ENCODE data around the gene SRBD1.

The SRBD1 gene

GRCh38 chr2:45406621-45407020 lies 204.4 kb downstream of the SRBD1 start:
- H3K36me3 ChIP-seq (ENCODE audit: control insufficient read depth in 1 of 2, insufficient read depth in 2 of 2, low read length in 2 of 2) = peaks cover 0 to 9% of the 10 kb centered on the region in 2 donors
- H3K4me3 ChIP-seq (ENCODE audit: low read depth in 1 of 2, low read length in 2 of 2) = no peak overlapping the region
- H3K9me3 ChIP-seq (ENCODE audit: control insufficient read depth in 1 of 2, low read length in 2 of 2) = no peaks in the 10 kb centered on the region
- H3K27me3 ChIP-seq (ENCODE audit: control insufficient read depth in 1 of 2, insufficient read depth in 2 of 2, low read length in 2 of 2) = no peaks in the 10 kb centered on the region
- no peak overlapping the region for H3K9ac ChIP-seq (ENCODE audit: low read depth in 1 of 2, low read length in 2 of 2)
- no peak overlapping the region for H3K27ac ChIP-seq (ENCODE audit: low read depth, low read length)
- H3K4me1 ChIP-seq (ENCODE audit: control insufficient read depth in 1 of 2, insufficient read depth in 2 of 2, low read length in 2 of 2) = no peaks in the 10 kb centered on the region

GRCh38 chr2:45404807-45405297 lies 206.2 kb downstream of the SRBD1 start:
- no peak overlapping the region for H3K9ac ChIP-seq (ENCODE audit: low read depth in 1 of 2, low read length in 2 of 2)
- H3K4me3 ChIP-seq (ENCODE audit: low read depth in 1 of 2, low read length in 2 of 2) = no peak overlapping the region
- no peaks in the 10 kb centered on the region for H3K27me3 ChIP-seq (ENCODE audit: control insufficient read depth in 1 of 2, insufficient read depth in 2 of 2, low read length in 2 of 2)
- H3K4me1 ChIP-seq (ENCODE audit: control insufficient read depth in 1 of 2, insufficient read depth in 2 of 2, low read length in 2 of 2) = no peaks in the 10 kb centered on the region
- no peaks in the 10 kb centered on the region for H3K9me3 ChIP-seq (ENCODE audit: control insufficient read depth in 1 of 2, low read length in 2 of 2)
- H3K27ac ChIP-seq (ENCODE audit: low read depth, low read length) = no peak overlapping the region
- H3K36me3 ChIP-seq (ENCODE audit: control insufficient read depth in 1 of 2, insufficient read depth in 2 of 2, low read length in 2 of 2) = no peaks in the 10 kb centered on the region

DNA sequence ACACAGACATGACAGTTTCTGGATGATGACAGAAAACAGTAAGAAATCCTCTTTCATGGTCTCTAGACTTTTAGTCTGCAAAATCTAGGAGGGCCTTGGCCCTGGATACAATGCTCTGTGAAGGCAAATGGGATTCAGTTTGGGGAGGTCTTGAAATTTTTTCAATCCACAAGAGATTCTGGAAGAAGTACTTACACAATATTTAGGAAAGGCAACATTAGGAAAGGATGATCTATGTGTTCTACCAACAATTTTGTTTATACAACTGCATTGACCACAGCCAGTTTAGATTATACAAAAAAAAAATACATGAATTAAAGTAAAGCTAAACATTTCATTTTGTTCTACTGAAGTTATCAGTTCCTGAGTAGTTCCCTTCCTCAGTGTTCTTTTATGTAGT lies 208.0 kb downstream of the SRBD1 start:
- Histone ChIP-seq H3K9ac (ENCODE audit: low read depth in 1 of 2, low read length in 2 of 2) (no peak overlapping the region), H3K9me3 (ENCODE audit: control insufficient read depth in 1 of 2, low read length in 2 of 2) (no peaks in the 10 kb centered on the region), H3K4me1 (ENCODE audit: control insufficient read depth in 1 of 2, insufficient read depth in 2 of 2, low read length in 2 of 2) (no peaks in the 10 kb centered on the region), H3K27ac (ENCODE audit: low read depth, low read length) (no peak overlapping the region), H3K27me3 (ENCODE audit: control insufficient read depth in 1 of 2, insufficient read depth in 2 of 2, low read length in 2 of 2) (no peaks in the 10 kb centered on the region), H3K36me3 (ENCODE audit: control insufficient read depth in 1 of 2, insufficient read depth in 2 of 2, low read length in 2 of 2) (no peaks in the 10 kb centered on the region), H3K4me3 (ENCODE audit: low read depth in 1 of 2, low read length in 2 of 2) (no peak overlapping the region)

DNA sequence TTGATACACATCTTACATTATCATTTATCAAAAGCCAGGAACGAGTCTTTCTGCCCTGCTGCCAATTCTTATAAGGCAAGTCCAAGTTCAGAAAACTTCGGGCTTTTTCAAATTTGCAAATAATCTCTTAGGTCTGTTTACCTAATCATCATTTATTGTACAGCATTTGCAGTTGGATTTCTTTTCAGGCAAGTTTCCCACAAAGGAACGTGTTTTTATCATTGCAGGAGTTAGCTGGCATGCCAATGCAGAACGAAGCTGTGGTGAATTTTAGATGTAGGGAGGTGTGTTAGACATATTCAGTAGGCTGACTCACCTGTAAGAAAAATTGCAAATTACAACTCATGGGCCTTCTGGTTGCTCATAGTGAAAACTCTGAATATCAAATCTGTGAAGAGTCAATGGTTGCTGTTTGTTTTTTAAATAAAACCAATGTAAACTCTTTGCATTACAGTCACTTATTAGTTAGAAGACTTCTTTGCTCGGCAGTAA lies 209.6 kb downstream of the SRBD1 start:
- no peaks in the 10 kb centered on the region for H3K36me3 ChIP-seq (ENCODE audit: control insufficient read depth in 1 of 2, insufficient read depth in 2 of 2, low read length in 2 of 2)
- no peak overlapping the region for H3K27ac ChIP-seq (ENCODE audit: low read depth, low read length)
- no peaks in the 10 kb centered on the region for H3K9me3 ChIP-seq (ENCODE audit: control insufficient read depth in 1 of 2, low read length in 2 of 2)
- H3K4me3 ChIP-seq (ENCODE audit: low read depth in 1 of 2, low read length in 2 of 2) = no peak overlapping the region
- H3K4me1 ChIP-seq (ENCODE audit: control insufficient read depth in 1 of 2, insufficient read depth in 2 of 2, low read length in 2 of 2) = no peaks in the 10 kb centered on the region
- H3K27me3 ChIP-seq (ENCODE audit: control insufficient read depth in 1 of 2, insufficient read depth in 2 of 2, low read length in 2 of 2) = no peaks in the 10 kb centered on the region
- no peak overlapping the region for H3K9ac ChIP-seq (ENCODE audit: low read depth in 1 of 2, low read length in 2 of 2)

DNA sequence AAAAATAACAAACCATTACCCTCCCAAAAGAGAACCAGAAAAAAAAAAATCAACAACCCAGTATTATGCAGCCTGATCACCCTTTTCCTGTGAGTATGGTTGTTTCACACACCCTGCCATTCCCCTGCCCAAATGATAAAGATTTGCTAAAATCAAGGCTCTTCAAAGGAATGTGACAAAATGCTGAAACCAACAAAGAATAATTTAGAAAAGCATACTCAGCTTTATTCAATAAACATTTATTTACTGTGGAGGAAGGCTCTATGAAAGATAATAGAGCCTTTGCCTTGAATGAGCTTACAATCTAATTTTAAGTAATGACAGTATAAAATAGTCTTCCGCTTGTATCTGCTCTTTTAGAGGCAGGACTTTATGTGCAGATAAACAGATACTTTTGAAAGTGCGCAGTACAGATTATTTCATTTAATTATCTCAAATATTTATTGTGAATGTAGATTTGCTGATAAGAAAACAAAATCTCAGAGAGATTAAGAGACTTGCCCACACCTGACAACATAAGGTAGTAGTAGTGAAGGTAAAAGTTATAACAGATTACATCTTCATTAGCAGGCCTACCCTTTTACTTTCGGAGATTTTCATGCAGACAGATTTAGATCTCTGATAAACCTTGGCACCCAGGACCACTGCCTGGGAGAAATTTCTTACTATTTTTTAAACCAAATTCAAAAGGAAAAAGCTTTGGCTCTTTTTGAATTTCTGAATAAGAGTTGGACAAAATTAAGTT lies 211.9 kb downstream of the SRBD1 start:
- Histone ChIP-seq H3K4me3 (ENCODE audit: low read depth in 1 of 2, low read length in 2 of 2) (no peak overlapping the region), H3K27ac (ENCODE audit: low read depth, low read length) (no peak overlapping the region), H3K36me3 (ENCODE audit: control insufficient read depth in 1 of 2, insufficient read depth in 2 of 2, low read length in 2 of 2) (peaks cover 0 to 3% of the 10 kb centered on the region in 2 donors), H3K9ac (ENCODE audit: low read depth in 1 of 2, low read length in 2 of 2) (no peak overlapping the region), H3K9me3 (ENCODE audit: control insufficient read depth in 1 of 2, low read length in 2 of 2) (no peaks in the 10 kb centered on the region), H3K4me1 (ENCODE audit: control insufficient read depth in 1 of 2, insufficient read depth in 2 of 2, low read length in 2 of 2) (no peaks in the 10 kb centered on the region), H3K27me3 (ENCODE audit: control insufficient read depth in 1 of 2, insufficient read depth in 2 of 2, low read length in 2 of 2) (no peaks in the 10 kb centered on the region)

- Histone ChIP-seq H3K36me3 (ENCODE audit: control insufficient read depth in 1 of 2, insufficient read depth in 2 of 2, low read length in 2 of 2) (peaks cover 0 to 9% of the 10 kb centered on the region in 2 donors), H3K4me3 (ENCODE audit: low read depth in 1 of 2, low read length in 2 of 2) (no peak overlapping the region), H3K4me1 (ENCODE audit: control insufficient read depth in 1 of 2, insufficient read depth in 2 of 2, low read length in 2 of 2) (no peaks in the 10 kb centered on the region), H3K27ac (ENCODE audit: low read depth, low read length) (no peak overlapping the region), H3K27me3 (ENCODE audit: control insufficient read depth in 1 of 2, insufficient read depth in 2 of 2, low read length in 2 of 2) (no peaks in the 10 kb centered on the region), H3K9me3 (ENCODE audit: control insufficient read depth in 1 of 2, low read length in 2 of 2) (no peaks in the 10 kb centered on the region), H3K9ac (ENCODE audit: low read depth in 1 of 2, low read length in 2 of 2) (no peak overlapping the region)
Observed at GRCh38 chr2:45397292-45397691, 213.8 kb downstream of the SRBD1 start.

GRCh38 chr2:45396671-45397070 lies 214.4 kb downstream of the SRBD1 start:
- Histone ChIP-seq H3K9me3 (ENCODE audit: control insufficient read depth in 1 of 2, low read length in 2 of 2) (no peaks in the 10 kb centered on the region), H3K27ac (ENCODE audit: low read depth, low read length) (no peak overlapping the region), H3K4me3 (ENCODE audit: low read depth in 1 of 2, low read length in 2 of 2) (no peak overlapping the region), H3K4me1 (ENCODE audit: control insufficient read depth in 1 of 2, insufficient read depth in 2 of 2, low read length in 2 of 2) (no peaks in the 10 kb centered on the region), H3K9ac (ENCODE audit: low read depth in 1 of 2, low read length in 2 of 2) (no peak overlapping the region), H3K27me3 (ENCODE audit: control insufficient read depth in 1 of 2, insufficient read depth in 2 of 2, low read length in 2 of 2) (no peaks in the 10 kb centered on the region), H3K36me3 (ENCODE audit: control insufficient read depth in 1 of 2, insufficient read depth in 2 of 2, low read length in 2 of 2) (peaks cover 0 to 10% of the 10 kb centered on the region in 2 donors)

DNA sequence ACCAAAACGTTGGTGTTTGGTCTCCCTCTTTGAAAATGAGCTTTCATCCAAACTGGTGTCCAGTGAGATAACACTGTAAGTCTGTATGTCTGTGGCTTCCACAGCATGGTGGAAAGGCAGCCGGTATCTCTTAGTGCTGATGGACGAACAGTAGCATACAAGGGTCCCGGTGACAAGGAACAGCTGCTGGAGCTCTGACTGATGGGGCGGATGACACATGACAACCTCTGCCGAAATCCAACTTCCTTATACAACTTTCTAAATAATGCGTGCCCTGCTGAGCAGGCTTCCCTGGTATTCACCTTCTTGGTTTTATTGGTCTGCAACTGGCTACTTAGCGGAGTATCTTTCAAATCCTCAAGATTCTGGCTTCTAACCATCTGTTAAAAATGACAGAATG lies 216.2 kb downstream of the SRBD1 start:
- H3K27me3 ChIP-seq (ENCODE audit: control insufficient read depth in 1 of 2, insufficient read depth in 2 of 2, low read length in 2 of 2) = no peaks in the 10 kb centered on the region
- peaks cover 0 to 10% of the 10 kb centered on the region in 2 donors for H3K36me3 ChIP-seq (ENCODE audit: control insufficient read depth in 1 of 2, insufficient read depth in 2 of 2, low read length in 2 of 2)
- no peak overlapping the region for H3K9ac ChIP-seq (ENCODE audit: low read depth in 1 of 2, low read length in 2 of 2)
- no peak overlapping the region for H3K27ac ChIP-seq (ENCODE audit: low read depth, low read length)
- H3K4me3 ChIP-seq (ENCODE audit: low read depth in 1 of 2, low read length in 2 of 2) = no peak overlapping the region
- no peaks in the 10 kb centered on the region for H3K9me3 ChIP-seq (ENCODE audit: control insufficient read depth in 1 of 2, low read length in 2 of 2)
- no peaks in the 10 kb centered on the region for H3K4me1 ChIP-seq (ENCODE audit: control insufficient read depth in 1 of 2, insufficient read depth in 2 of 2, low read length in 2 of 2)

- Histone ChIP-seq H3K36me3 (ENCODE audit: control insufficient read depth in 1 of 2, insufficient read depth in 2 of 2, low read length in 2 of 2) (peaks cover 0 to 10% of the 10 kb centered on the region in 2 donors), H3K9ac (ENCODE audit: low read depth in 1 of 2, low read length in 2 of 2) (no peak overlapping the region), H3K27ac (ENCODE audit: low read depth, low read length) (no peak overlapping the region), H3K9me3 (ENCODE audit: control insufficient read depth in 1 of 2, low read length in 2 of 2) (no peaks in the 10 kb centered on the region), H3K4me1 (ENCODE audit: control insufficient read depth in 1 of 2, insufficient read depth in 2 of 2, low read length in 2 of 2) (no peaks in the 10 kb centered on the region), H3K4me3 (ENCODE audit: low read depth in 1 of 2, low read length in 2 of 2) (no peak overlapping the region), H3K27me3 (ENCODE audit: control insufficient read depth in 1 of 2, insufficient read depth in 2 of 2, low read length in 2 of 2) (no peaks in the 10 kb centered on the region)
Observed at GRCh38 chr2:45394216-45394615, 216.9 kb downstream of the SRBD1 start.

- no peak overlapping the region for H3K27ac ChIP-seq (ENCODE audit: low read depth, low read length)
- H3K36me3 ChIP-seq (ENCODE audit: control insufficient read depth in 1 of 2, insufficient read depth in 2 of 2, low read length in 2 of 2) = peaks cover 0 to 19% of the 10 kb centered on the region in 2 donors
- H3K4me3 ChIP-seq (ENCODE audit: low read depth in 1 of 2, low read length in 2 of 2) = no peak overlapping the region
- no peaks in the 10 kb centered on the region for H3K27me3 ChIP-seq (ENCODE audit: control insufficient read depth in 1 of 2, insufficient read depth in 2 of 2, low read length in 2 of 2)
- no peak overlapping the region for H3K9ac ChIP-seq (ENCODE audit: low read depth in 1 of 2, low read length in 2 of 2)
- no peaks in the 10 kb centered on the region for H3K9me3 ChIP-seq (ENCODE audit: control insufficient read depth in 1 of 2, low read length in 2 of 2)
- no peaks in the 10 kb centered on the region for H3K4me1 ChIP-seq (ENCODE audit: control insufficient read depth in 1 of 2, insufficient read depth in 2 of 2, low read length in 2 of 2)
Observed at GRCh38 chr2:45391866-45392265, 219.2 kb downstream of the SRBD1 start.
